GM19043 (cell line): ENCODE results near the gene STRC.
"Not testable (repeated sequence)": the region's sequence is repeated elsewhere in the genome, so short reads cannot be mapped to it uniquely, and the experiment has no call there.

Experiments used
- ATAC-seq: cut with Tn5 transposase; IDR thresholded peaks from one replicate; pipeline ENCODE4 v1.9.1; 2021; ENCODE audit warnings: low read depth; ENCODE audit not compliant: unreplicated experiment

STRC gene

DNA sequence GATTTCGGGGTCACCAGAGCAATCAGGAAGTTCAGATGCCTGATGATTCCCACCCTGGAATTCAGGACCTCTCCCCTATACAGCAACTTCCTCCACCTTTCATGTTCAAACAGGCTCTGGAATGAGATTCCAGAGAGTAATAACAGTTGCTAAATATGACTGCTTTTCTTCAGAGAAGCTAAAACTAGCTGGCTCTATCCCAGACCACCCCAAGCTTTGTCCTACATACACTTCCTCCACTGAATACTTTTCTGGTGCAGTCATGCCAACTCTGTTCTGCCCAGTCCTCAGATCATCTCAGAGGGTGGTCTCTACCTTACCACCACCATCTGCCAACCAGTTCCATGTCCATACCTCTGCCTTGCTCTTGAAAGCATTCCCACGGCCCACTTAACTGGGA is 52.0 kb downstream of the STRC start:
- not testable (repeated sequence) for ATAC-seq

DNA sequence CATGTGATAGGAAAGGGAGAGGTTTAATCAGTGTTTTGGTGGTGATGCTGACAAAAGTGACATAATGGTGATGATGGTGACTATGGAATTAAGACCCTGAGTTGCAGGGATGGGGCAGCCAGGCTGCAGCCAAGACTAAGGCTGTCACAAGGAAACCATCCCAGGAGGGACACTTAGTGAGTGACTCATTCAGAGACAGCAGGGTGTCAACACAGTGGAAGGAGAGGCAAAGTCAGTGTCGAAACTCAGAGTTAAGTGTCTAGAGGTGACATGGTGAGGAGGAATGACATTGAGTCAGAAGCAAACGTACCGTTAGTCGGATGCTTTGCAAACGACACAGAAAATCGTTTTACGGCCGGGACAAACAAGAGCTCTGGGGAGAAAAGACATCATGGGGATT is 54.8 kb downstream of the STRC start:
- ATAC-seq: not testable (repeated sequence)

DNA sequence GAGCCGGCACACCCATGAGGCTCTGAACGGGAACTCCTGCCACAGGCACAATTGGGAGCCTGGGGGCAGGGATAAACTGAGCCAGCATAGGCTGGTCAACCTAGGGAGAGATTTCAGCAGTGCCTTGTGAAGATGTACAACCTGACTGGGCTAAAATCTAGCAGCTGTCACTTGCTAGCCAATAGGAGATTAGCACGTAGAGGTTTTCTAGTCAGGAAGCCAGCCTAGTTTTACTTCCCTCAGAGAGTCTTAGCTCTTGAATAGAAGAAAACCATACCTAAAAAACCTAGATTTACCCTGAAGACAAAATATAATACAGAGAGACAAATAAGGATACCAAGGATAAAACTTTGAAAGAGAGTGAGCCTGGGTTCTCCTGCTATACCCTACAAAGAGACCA is 55.8 kb downstream of the STRC start:
- not testable (repeated sequence) for ATAC-seq

DNA sequence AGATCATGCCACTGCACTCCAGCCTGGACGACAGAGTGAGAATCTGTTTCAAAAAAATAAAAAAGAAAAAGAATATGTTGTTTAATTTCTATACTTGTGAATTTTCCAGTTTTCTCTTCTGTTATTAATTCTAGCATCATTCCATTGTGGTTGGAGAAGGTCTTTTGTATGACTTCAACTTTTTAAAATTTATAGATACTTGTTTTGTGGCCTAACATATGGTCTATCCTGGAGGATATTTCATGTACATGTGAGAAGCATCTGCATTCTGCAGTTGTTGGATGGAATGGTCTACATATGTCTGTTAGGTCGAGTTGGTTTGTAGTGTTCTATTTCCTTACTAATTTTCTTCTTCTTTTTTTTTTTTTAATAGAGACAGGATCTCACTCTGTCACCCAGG is 65.6 kb downstream of the STRC start:
- ATAC-seq: no peak

DNA sequence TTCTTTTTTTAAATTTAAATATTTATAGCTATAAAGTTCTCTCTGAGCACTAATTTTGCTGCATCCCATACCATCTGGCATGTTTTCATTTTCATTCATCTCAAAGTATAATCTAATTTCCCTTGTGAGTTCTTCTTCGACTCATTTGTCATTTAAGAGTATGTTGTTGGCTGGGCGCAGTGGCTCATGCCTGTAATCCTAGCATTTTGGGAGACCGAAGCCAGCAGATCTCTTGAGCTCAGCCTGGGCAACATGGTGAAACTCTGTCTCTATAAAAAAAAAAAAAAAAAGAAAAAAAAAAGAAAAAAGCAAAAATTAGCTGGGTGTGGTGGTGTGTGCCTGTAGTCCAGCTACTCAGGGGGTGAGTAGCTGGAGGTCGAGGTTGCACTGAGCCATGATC is 66.3 kb downstream of the STRC start:
- no peak for ATAC-seq

DNA sequence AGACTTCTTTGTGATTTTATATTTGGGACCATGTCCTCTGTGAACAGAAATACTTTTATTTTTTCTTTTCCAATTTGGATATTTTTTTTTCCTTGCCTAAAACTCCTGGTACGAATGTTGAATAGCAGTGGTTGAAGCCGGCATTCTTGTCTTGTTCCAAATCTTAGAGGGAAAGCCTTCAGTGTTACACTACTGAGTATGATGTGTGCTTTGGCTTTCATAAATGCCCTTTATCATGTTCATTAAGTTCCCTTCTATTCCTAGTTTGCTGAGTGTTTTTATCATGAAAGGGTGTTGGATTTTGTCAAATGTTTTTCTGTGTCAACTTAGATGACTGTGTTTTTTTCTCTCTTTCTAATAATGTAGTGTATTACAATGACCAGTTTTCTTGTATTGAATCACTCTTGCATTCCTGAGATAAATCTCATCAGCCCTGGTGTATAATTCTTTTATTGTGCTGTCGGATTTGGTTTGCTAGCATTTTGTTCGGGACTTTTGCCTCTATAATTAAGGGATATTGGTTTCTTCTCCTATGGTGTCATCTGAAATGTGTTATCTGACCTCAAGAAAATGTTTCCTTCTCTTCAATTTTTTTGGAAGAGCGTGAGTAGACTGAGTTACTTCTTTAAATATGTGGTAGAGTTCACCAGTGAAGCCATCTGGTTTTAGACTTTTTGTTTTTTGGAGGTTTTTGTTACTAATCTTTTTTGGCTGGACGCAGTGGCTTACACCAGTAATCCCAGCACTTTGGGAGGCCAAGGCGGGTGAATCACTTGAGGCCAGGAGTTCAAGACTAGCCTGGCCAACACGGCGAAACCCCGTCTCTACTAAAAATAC is 67.9 kb downstream of the STRC start:
- no peak for ATAC-seq
